Thyroid gland (tissue), 4 donors: ENCODE data around the gene PRXL2B. TPM values are rescaled to one million over a fixed set of nuclear protein-coding genes. Genes with fewer than 3 reads are reported as not detected.
"Not testable (repeated sequence)": the region's sequence is repeated elsewhere in the genome, so short reads cannot be mapped to it uniquely, and the experiment has no call there.

ENCODE experiments used
- DNase-seq, 2 donors: peaks; one replicate each; pipeline ENCODE4 v3.0.0-alpha.2; 2019
- H3K27ac ChIP-seq, 3 donors: fragments of 200-600 bp; sonication (generic); 1 replicate in 2 of 3; 2 replicates in 1 of 3; pipeline ENCODE4 v1.5.1; 2016 to 2019; ENCODE audit warnings: mild to moderate bottlenecking in 1 of 3, moderate library complexity in 1 of 3
- H3K27me3 ChIP-seq: fragments of 200-600 bp; sonication (generic); one replicate; pipeline ENCODE4 v1.5.1; 2019
- H3K36me3 ChIP-seq, 2 donors: fragments of 200-600 bp; sonication (generic); one replicate each; pipeline ENCODE4 v1.5.1; 2016 to 2019
- H3K4me1 ChIP-seq, 2 donors: fragments of 200-600 bp; sonication (generic); one replicate each; pipeline ENCODE4 v1.5.1; 2017 to 2019
- H3K4me3 ChIP-seq, 3 donors: fragments of 200-600 bp; sonication (generic); replicated peaks in 1 of 3; 1 replicate in 2 of 3; 2 replicates in 1 of 3; pipeline ENCODE4 v1.5.1; 2016; ENCODE audit warnings: mild to moderate bottlenecking in 1 of 3
- H3K9me3 ChIP-seq: fragments of 200-600 bp; sonication (generic); one replicate; pipeline ENCODE4 v1.5.1; 2017
- CTCF ChIP-seq, 6 experiments: fragments of 200-600 bp in 3 of 6; fragments of 450-650 bp in 3 of 6; sonication (generic) in 3 of 6; IDR thresholded peaks; one replicate each; pipeline ENCODE4 v1.5.1; 2016 to 2019; ENCODE audit warnings: antibody characterized with exemption in 6 of 6, mild to moderate bottlenecking in 2 of 6, inconsistent platforms in 1 of 6, moderate library complexity in 1 of 6
- POLR2A ChIP-seq, 2 donors: fragments of 450-650 bp; IDR thresholded peaks; one replicate each; pipeline ENCODE4 v1.6.1; 2017; ENCODE audit warnings: antibody characterized with exemption in 2 of 2, mild to moderate bottlenecking in 2 of 2, moderate library complexity in 1 of 2
- WGBS, 2 donors: methylation state at CpG; one replicate each; pipeline ENCODE4 v1.1.5; 2017; 5-methylcytosine and 5-hydroxymethylcytosine counted together
- intact Hi-C: fragments of 100-400 bp; cut with DNase I; formaldehyde crosslinking; loops from one replicate; pipeline ENCODE4 v1.15.1; 2023
- total RNA-seq, 4 donors: library from RNA; depleted of rRNA; stranded (reverse); fragments of >200 nt; gene quantifications; one replicate each; pipeline ENCODE4 v1.2.3, GENCODE V29; 2016

PRXL2B gene
- total RNA-seq, 4 donors from 2014 or later: 14.6 to 24.7 (median 18.0) TPM

- Histone ChIP-seq H3K4me1 (peaks cover 0 to 4% of the 10 kb centered on the region in 2 donors), H3K9me3 (no peaks in the 10 kb centered on the region), H3K27ac (no peak overlapping the region), H3K4me3 (no peak overlapping the region), H3K27me3 (no peaks in the 10 kb centered on the region), H3K36me3 (no peaks in the 10 kb centered on the region)
- DNase-seq: no peak
- 82 to 94% methylated on average over 17 of the region's 17 CpGs for WGBS, 2 donors
- intact Hi-C loops: no loop called here
- no peak for TF ChIP-seq CTCF (IDR thresholded peaks at IDR 0.05)
- TF ChIP-seq POLR2A (IDR thresholded peaks at IDR 0.05): no peak
Measured at GRCh38 chr1:2570332-2570731, 16.2 kb upstream of the PRXL2B start.

GRCh38 chr1:2571348-2571747 lies 15.2 kb upstream of the PRXL2B start:
- no peak overlapping the region for H3K4me3 ChIP-seq
- no peak for DNase-seq
- H3K27me3 ChIP-seq: no peaks in the 10 kb centered on the region
- no peaks in the 10 kb centered on the region for H3K9me3 ChIP-seq
- H3K4me1 ChIP-seq: peaks cover 0 to 4% of the 10 kb centered on the region in 2 donors
- intact Hi-C loops: no loop called here
- 97 to 98% methylated on average over 9 of the region's 9 CpGs for WGBS, 2 donors
- TF ChIP-seq CTCF (IDR thresholded peaks at IDR 0.05) (no peak), POLR2A (IDR thresholded peaks at IDR 0.05) (no peak)
- H3K36me3 ChIP-seq: no peaks in the 10 kb centered on the region
- no peak overlapping the region for H3K27ac ChIP-seq

GRCh38 chr1:2573250-2573920 lies 13.2 kb upstream of the PRXL2B start:
- intact Hi-C loops: no loop called here
- 87 to 89% methylated on average over 8 of the region's 8 CpGs for WGBS, 2 donors
- no peaks in the 10 kb centered on the region for H3K36me3 ChIP-seq
- H3K4me1 ChIP-seq: peaks cover 6 to 12% of the 10 kb centered on the region in 2 donors
- TF ChIP-seq POLR2A (IDR thresholded peaks at IDR 0.05): no peak
- TF ChIP-seq CTCF (IDR thresholded peaks at IDR 0.05): no peak
- H3K27me3 ChIP-seq: no peaks in the 10 kb centered on the region
- no peak overlapping the region for H3K27ac ChIP-seq
- no peak overlapping the region for H3K4me3 ChIP-seq
- no peaks in the 10 kb centered on the region for H3K9me3 ChIP-seq
- DNase-seq: no peak

GRCh38 chr1:2574350-2574749 lies 12.2 kb upstream of the PRXL2B start:
- DNase-seq: no peak
- Histone ChIP-seq H3K36me3 (no peaks in the 10 kb centered on the region), H3K27ac (no peak overlapping the region), H3K9me3 (no peaks in the 10 kb centered on the region), H3K27me3 (no peaks in the 10 kb centered on the region), H3K4me3 (no peak overlapping the region), H3K4me1 (peaks cover 6 to 12% of the 10 kb centered on the region in 2 donors)
- TF ChIP-seq POLR2A (IDR thresholded peaks at IDR 0.05) (no peak), CTCF (IDR thresholded peaks at IDR 0.05) (no peak)
- intact Hi-C loops: no loop called here
- WGBS, 2 donors: 85 to 86% methylated on average over 9 of the region's 9 CpGs

GRCh38 chr1:2575801-2576663 lies 10.5 kb upstream of the PRXL2B start:
- Histone ChIP-seq H3K27me3 (no peaks in the 10 kb centered on the region), H3K27ac (peak overlapping the region; percentile 10 to 45 (median 19)), H3K9me3 (no peaks in the 10 kb centered on the region), H3K36me3 (no peaks in the 10 kb centered on the region), H3K4me3 (no peak overlapping the region), H3K4me1 (peaks cover 6 to 12% of the 10 kb centered on the region in 2 donors)
- TF ChIP-seq CTCF (IDR thresholded peaks at IDR 0.05): no peak
- TF ChIP-seq POLR2A (IDR thresholded peaks at IDR 0.05): no peak
- 81% methylated on average over 19 to 23 of the region's 23 CpGs for WGBS, 2 donors
- intact Hi-C loops: no loop called here
- no peak for DNase-seq

- DNase-seq, intact Hi-C loops, H3K36me3 ChIP-seq, H3K9me3 ChIP-seq, H3K27me3 ChIP-seq: not testable (repeated sequence)
- Histone ChIP-seq H3K4me3 (peak overlapping the region in 1 of 3 donors; percentile 6), H3K4me1 (peaks cover 6 to 12% of the 10 kb centered on the region in 2 donors), H3K27ac (peak overlapping the region; percentile 70 to 84 (median 73))
- 44 to 80% methylated on average over 14 to 16 of the region's 23 CpGs for WGBS, 2 donors
Measured at GRCh38 chr1:2577565-2578075, 9.0 kb upstream of the PRXL2B start.
